GM21528 (cell line): Measurements from ENCODE around the gene DLL4.

Source experiments
- ATAC-seq: cut with Tn5 transposase; IDR thresholded peaks from one replicate; pipeline ENCODE4 v1.9.1; 2021; ENCODE audit warnings: mild to moderate bottlenecking, moderate library complexity; ENCODE audit not compliant: unreplicated experiment, low FRiP score

The DLL4 gene

DNA sequence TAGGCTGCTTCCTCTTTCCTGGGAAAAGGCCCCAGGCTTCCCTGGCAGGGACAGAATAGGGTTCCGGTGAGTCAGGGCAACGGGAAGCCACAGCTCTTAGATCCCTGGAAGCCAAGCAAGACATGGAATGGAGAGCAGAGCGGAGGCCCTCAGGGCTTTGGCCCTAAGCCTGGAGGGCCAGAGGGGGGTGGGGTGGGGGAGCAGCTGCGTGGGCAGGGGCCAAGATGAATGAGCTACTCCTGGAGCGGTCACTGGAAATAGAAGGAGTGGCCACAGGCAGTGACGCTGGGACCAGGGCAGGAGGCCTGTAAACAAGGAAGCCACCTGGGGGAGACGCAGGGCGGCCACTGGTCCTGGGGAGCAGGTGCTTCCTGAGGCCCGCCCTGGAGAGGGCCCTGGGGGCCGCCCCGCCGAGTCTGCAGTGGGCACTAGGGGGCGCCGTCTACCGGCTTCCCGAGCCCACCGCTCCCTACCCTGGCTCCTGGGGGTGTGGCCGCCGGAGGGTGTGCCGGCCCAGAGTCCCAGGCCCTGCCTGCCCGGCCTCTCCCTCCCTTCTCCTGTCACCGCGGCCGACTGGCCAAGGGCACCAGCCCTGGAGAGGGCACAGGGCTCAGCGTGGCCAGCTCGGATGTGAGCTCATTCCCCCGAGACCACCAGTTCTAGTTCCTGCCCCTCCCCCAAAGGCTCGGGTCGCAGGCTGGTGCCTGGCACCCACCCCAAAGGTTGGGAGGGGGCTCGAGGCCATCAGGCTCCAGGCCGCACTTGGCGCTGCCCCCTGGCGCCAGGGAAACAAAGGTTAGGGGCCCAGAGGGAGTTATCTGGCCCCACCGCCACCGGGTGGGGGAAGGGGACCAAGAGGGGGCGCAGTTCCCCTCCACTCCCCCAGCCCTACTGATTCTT lies 22.8 kb upstream of the DLL4 start:
- ATAC-seq: peak; percentile 76

GRCh38 chr15:40906991-40907802 lies 21.9 kb upstream of the DLL4 start:
- ATAC-seq: no peak

DNA sequence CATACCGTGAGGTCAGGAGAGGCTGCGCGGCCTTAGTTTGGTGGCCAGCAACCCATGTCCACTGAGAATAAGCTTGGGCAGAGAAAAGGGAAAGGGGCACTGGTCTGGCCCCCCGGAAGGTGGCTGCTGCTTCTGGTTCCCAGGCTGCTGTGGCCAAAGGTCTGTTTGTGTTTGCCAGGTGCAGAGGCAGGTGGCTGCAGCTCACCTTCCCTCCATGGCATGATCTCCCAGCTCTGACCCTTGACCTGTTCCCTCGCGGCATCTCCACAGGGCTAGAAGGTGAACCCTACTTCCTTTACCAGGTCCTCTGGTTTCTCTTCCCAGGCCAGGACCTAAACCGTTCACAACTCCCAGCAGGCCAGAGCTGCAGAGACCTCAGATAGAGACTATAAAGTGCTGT lies 21.0 kb upstream of the DLL4 start:
- ATAC-seq: no peak

DNA sequence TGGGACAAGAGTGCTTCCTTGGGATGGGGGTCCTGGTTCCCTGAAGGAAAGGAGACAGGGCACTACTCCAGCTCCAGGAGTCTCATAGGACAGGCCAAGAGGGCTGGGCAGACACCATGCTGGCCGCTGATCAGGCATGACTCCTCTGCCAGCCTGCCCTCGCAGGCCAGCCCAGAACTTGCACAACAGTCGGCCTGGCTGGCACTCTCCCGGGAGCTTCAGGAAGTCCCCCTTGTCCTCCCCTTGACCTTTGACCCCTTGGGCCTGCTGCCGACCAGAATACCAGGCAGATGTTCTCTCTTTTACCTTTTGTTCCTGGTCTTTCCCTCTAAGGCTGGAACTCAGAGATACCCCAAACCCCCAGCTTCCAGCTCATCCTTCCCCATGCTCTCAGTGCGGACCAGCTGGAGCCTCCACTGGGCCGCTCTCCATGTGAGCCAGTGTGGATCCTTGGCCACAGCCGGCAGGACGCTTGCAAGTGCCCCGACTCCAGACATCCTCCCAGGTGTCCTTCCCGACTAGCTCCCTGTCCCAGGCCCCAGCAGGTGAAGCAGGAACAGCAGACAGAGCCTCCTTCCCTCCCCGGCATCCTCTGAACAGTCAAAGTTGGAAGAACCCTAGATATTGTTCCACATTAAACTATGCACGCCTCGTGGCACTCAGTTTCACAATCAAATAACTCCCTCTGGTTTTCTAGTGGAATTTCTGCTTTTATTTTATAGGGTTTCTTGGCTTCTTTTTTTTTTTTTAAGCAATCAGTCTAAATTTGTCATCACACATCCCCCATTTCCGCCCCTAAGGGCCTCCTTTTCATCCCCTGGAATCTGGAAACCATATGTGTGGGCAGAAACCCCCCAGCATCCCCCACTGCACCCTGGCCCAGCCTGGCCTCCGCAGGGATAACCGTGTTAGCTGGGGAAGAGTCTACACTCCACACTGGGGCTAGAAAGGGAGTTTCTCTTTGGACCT lies 19.2 kb upstream of the DLL4 start:
- ATAC-seq: no peak

- ATAC-seq: no peak
Measured at GRCh38 chr15:40911141-40911540, 18.0 kb upstream of the DLL4 start.

- no peak for ATAC-seq
Measured at GRCh38 chr15:40911693-40912092, 17.4 kb upstream of the DLL4 start.

GRCh38 chr15:40912478-40912877 lies 16.7 kb upstream of the DLL4 start:
- ATAC-seq: no peak

DNA sequence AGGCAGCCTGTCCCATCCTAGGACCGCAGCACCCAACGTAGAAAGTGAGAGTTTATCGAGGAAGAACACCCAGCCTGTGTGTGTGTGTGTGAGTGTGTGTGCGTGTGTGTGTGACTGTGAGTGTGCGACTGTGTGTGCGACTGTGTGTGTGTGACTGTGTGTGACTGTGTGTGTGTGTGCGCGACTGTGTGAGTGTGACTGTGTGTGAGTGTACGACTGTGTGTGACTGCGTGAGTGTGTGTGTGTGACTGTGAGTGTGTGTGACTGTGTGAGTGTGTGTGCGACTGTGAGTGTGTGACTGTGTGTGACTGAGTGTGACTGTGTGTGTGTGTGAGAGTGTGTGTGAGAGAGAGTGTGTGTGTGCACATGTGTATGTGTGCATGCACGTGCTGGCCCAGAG lies 15.1 kb upstream of the DLL4 start:
- ATAC-seq: no peak

DNA sequence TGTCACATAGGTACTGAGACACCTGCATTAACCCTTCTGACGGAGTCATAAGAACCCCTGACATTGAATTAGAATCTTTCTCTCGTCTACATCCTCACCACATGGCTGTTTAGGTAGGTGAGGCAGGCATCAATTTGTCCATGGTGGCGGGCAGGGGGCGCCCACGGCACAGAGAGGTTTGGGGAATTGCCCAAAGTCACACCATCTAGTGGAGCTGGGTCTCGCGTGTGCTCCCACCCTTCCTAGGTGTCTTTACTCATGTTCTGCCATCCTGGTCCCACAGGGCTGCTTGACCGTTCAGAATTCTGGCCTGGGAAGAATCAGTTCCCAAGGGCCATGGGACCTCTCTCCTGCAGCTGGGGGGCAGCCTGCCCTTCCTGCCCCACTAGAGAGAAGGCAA lies 14.7 kb upstream of the DLL4 start:
- no peak for ATAC-seq

GRCh38 chr15:40915116-40915661 lies 14.0 kb upstream of the DLL4 start:
- ATAC-seq: no peak

DNA sequence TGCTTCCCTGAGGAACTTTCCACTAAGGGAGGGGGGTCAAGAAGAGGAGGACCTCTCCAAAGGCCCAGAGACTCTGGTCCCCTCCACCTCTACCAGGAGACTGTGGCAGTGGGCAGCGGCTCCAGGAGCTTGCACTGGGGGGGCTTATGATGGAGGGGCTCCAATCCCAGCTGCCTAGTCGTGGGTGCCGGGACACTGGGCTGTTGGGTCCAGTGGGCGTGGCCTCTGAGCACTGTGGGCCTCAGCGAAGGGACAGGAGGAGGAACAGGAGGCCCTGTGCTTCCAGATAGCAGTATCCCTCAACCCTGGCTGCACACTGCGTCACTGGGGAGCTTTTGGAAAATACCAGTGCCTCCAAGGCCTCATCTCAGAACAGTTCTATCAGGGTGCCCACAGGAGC lies 13.5 kb upstream of the DLL4 start:
- ATAC-seq: no peak

DNA sequence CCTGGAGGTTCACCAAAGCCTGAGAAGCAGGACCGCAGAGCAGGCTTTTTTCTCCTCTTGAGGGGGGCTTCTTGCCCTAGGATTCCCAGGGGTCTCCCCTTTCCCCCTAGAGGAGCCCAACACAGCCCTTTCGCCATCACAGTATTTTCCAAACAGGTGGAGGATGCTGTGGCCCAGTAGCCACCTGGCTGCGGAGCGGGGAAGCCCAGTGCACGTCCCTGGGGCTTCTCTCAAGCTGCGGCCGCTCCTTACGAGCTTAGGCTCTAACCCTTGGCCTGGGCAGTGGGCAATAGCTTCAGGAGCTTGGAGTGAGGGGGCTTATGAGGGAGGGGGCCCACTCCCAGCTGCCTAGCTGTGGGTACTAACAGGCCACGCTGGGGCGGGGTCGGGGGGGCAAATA lies 11.6 kb upstream of the DLL4 start:
- no peak for ATAC-seq

DNA sequence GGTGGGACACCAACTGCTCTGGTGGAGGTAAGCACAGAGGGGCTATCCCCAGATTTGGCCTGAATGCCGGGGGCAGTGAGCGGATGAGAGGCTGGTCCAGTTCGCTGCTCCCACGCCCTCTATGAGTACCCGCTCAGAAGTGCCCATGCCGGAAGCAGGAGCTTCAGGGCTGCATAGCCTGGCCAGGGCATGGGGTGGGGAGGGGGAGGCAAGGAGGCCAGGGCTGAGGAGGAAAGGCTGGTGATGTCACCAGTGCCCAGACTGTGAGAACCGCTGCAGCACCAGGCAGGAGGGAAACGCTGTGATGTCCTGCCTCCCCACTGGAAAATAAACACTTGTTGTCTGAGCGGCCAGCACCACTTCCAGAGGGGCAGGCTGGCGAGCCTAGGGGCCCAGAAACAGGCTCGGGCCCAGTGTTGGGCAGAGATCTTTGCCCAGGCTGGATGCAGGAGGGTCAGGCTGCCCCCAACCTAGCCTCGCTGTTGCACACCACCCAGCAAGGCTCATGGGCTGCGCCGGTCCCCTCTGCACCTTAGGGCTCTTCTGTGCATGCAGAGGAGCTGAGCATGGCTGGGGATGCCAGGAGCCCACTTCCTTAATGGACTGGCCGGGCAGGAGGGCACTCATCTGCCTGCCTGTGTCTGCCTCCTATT lies 10.9 kb upstream of the DLL4 start:
- ATAC-seq: no peak

DNA sequence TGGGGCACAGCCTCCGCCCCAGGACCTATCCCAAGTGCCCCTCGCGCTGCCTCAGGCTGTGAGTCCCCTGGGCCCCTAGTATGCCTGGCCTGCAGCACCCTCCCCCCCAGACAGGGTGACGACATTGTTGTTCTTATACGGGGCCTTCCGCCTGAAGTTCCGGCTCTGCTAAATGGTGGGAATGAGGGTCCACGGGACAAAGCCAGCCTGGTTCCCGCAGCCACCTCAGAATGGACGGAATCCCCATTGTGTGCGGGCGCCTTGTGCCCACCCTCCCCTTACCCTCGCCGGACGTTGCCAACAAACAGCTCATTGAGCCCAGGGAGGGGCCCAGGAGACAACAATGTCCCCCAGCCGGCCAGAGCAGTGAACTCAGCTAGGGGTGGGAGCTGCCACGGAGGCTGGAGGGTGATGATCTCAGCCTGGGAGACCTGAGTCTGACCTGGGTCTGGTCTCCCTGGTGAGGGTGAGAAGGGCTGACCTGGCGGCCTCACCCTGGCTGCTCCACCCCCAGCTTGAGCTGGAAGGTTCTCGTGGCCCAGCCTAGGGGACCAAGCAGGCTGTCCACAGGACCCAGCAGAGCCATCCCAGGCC lies 10.2 kb upstream of the DLL4 start:
- ATAC-seq: no peak

GRCh38 chr15:40921949-40922607 lies 7.1 kb upstream of the DLL4 start:
- ATAC-seq: no peak

DNA sequence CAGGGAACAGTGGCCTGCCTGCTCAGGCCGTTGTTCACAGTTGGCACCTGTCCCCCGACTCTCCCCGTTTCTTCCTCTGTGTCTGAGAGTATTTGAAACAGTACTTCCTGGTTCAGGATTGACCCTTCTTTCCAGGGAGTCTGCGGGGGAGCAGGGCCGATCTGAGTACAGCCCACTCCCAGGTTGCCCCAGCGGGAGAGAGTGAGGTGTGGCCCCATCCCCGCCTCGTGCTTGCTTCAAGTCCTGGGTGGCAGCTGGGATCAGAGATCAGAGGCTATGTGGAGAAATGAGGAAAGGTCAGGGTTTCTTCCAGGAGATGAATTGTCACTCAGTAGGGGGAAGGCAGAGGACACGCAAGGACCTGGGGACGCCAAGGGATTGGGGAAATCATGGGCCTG lies 6.5 kb upstream of the DLL4 start:
- ATAC-seq: no peak

- ATAC-seq: no peak
Measured at GRCh38 chr15:40923551-40923950, 5.6 kb upstream of the DLL4 start.

- ATAC-seq: no peak
Measured at GRCh38 chr15:40925495-40925862, 3.7 kb upstream of the DLL4 start.
